HG02938 (cell line): ENCODE data around the gene PKD2L2.
"Not testable (repeated sequence)": the region's sequence is repeated elsewhere in the genome, so short reads cannot be mapped to it uniquely, and the experiment has no call there.

Experiments used
- ATAC-seq: cut with Tn5 transposase; IDR thresholded peaks from one replicate; pipeline ENCODE4 v1.9.1; 2021; ENCODE audit warnings: mild to moderate bottlenecking, moderate library complexity; ENCODE audit not compliant: unreplicated experiment

The PKD2L2 gene

DNA sequence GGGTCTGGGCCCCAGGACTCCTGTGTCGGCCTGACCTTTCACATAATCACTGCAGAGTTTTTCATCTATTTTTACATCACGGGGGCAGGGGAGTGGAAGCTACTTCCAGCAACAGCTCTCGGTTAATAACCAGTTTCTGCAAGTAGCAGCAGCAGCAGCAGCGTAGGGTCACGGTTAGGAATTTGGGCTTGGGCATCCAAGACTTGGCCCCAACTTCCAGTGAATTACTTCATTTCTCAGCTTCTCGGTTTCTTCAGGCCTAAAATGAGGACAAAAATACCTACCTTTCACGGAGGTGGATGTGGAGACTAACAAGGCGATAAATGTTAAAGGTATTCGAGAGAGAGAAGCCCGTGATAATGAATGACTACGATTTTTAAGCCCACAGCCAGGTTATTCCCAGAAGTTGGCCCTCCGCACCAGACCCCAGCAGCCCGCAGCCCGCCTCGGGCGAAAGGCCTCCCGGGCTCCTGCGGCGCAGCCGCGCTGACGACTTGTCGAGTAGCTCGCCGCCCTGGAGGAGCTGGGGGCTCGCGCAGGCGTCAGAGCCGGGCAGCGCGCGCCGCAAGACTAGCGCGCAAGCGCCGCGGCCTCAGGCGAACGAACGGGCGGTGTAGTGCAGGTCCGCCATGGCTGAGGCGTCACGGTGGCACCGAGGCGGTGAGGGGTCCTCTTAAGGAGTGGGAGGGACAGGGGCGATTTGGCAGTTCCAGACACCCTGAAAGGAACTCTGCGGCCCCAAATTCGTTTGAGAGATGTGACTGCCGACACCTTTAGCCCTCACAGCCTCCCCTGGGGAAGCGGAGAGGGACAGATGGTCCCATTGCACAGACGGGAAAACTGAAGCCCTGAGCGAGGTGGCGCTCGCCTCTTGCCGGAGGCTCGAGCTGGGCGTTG is at the start of gene PKD2L2:
Gene PKD2L2 (plus strand): TSS at position 595 of the 897 bp plus-strand sequence. CDS start 35 bp downstream, at position 630.
- ATAC-seq: peak; percentile 89

DNA sequence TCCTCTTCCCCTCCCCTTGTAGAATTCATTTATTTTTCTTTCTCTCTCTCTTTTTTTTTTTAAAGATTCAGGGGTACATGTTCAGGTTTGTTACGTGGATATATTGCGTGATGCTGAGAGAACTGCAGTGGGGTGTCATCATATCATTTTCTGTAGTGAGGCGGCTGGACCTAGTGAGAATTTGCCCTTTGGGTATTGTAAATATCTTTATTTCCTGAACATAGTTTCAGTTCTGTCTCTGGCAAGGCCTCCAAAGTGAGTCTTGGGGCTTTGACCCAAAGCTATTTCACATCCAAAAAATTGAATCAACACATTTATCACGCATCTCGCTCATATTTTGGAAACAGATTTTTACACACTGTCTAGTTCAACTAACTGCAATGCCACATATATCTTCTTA is 47.0 kb upstream of the PKD2L2 start:
- no peak for ATAC-seq

DNA sequence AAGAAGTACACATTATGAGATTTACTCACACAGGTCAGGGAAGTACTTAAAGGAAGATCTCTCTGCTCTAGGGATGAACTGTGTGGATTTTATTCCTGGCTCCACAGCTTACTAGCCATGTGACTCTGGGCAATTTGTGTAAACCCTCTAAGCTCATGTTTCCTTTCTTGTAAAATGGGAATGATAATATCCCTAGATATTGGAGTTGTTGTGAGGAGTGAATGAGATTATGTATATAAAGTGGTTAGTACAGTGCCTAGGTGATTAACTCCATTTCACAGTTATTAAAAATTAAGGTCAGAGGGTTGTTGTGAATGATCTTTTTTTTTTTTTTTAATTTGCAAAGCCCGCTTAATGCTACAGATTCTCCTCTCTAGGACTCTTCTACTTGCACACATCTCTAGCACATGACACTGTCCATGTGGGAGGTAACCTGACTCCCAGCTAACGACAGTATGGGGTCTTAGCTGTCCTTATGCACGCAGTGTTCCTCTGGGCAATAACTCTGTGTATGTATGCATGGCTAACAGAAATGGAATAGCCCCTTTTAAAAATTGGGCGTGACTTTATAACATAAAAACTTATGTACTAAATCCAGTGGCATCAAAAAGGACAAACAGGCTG is 45.5 kb upstream of the PKD2L2 start:
- no peak for ATAC-seq

GRCh38 chr5:137845472-137845871 is 43.8 kb upstream of the PKD2L2 start:
- no peak for ATAC-seq

DNA sequence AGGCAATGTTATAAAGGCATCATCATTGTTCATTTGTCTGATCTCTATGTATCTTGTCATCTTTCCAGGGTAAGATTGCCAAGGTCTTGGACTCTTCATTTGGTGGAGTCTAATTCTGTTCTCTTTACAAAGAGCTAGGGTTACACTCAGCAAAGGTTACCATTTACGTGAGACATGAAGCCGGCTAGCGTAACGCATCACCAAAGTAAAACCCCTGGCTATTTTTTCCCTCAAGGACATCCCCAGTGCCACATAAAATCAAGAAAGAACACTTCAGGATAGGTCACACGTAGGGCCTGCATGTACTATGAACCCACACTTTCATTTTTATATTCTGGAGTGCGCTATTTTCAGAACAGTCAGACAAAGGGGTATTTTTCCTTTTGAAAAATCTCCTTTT is 41.6 kb upstream of the PKD2L2 start:
- no peak for ATAC-seq

- not testable (repeated sequence) for ATAC-seq
Measured at GRCh38 chr5:137853165-137853564, 36.1 kb upstream of the PKD2L2 start.

DNA sequence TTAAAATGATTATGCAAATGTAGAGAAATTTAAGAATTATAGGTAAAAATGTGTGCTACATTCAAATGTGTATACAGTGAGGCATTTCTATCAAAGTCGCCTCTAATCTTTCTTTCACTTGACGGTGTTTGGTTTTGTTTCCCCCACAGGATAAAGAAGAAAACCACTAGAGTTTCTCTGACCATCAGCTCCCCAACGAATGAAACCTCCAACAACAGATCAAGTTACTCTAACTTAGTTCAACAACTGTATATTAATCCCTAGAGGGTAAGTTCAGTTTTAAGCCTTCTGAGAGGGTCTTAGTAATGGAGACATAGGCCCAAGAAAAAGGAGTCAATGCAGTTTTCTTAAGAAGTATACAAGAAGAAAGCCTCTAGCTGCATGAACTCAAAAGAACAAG is 33.1 kb upstream of the PKD2L2 start:
- ATAC-seq: no peak

DNA sequence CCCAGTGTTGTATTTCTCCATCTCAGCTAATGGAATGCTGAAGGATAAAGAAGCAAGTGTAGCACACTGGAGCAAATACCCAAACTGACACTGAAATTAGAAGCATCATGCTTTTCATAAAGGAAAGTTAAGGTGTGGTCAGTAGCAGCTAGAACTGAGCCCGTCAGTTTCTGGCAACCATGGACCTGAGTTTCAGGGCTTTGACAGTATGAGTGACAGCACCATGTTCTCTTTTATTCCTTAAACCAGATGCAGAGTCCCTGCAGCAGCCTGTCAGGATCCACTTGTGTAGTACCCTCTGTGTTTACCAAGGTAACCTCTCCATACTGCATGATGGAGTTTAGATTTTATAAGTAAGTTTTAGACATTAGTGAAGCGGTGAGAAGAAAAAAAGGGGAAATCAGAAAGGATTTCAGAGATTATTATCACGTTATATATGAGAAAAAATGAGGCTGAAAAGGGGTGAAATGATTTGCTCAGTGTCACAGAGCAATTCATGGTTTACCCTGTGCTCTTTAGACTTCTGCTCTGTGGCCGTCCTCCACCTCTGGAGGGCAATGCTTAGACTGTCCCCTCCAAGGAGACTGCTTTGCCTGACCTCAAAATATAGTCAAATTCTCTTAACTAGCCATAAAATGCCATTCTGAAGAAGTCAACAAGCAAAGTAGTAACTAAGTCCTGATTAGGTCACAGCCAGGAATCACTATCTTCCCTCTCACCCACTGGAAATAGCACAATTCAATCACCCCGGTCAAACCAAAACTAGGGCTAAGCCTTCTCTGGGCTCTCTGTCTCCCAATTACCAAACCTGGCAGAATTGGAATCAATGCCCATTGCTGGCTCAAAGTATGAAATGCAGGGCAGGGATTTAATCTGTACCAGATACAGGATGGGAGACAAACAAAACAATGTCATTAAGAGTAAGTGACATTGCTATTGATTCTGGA is 32.1 kb upstream of the PKD2L2 start:
- peak; percentile 45 for ATAC-seq

- ATAC-seq: peak; percentile 78
Measured at GRCh38 chr5:137858223-137858916, 30.9 kb upstream of the PKD2L2 start.

DNA sequence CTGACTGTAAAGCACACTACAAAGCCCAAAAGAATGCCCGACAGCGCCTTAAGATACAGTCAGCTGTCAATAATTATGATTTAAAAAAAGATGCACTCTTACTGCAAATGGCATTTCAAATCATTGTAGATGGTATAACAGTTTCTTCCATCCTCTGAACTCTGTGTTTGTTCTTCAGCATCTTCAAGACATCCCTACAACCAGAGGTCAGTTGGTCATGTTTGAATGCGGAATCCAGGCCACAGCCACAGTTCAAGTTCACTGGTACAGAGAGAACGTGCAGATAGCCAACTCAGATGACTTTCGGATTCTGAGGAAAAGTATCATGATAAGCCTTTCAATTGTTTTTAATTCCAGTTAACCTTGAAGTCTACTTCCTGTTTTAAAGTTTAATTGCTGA is 30.3 kb upstream of the PKD2L2 start:
- ATAC-seq: no peak

- ATAC-seq: no peak
Measured at GRCh38 chr5:137862251-137862650, 27.0 kb upstream of the PKD2L2 start.

GRCh38 chr5:137863653-137864052 is 25.6 kb upstream of the PKD2L2 start:
- ATAC-seq: not testable (repeated sequence)

GRCh38 chr5:137866541-137867388 is 22.5 kb upstream of the PKD2L2 start:
- ATAC-seq: no peak

GRCh38 chr5:137867664-137868063 is 21.6 kb upstream of the PKD2L2 start, which contains the start of gene MYOT:
Gene MYOT (plus strand): TSS chr5:137867860. CDS start chr5:137870652, 2,792 bp downstream.
- ATAC-seq: no peak

- no peak for ATAC-seq
Measured at GRCh38 chr5:137870647-137871339, 18.5 kb upstream of the PKD2L2 start.

DNA sequence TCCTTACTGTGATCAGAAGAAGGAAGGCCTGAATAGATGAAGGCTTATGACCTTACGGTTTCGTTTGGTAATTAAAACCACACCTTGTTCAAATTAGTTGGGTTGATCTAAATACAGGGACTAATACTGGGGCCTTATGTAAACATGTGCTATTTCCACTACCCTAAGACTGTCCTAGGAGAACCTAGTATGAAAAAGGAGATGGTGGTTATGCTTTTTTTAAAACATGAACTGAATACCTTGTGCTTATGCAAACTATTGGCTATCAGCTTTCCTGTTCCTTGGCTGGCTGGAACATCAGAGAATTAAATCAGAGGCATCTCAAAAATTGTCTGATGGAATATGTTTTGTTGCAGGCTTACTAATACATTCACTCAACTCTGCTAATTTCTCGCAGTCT is 17.7 kb upstream of the PKD2L2 start:
- no peak for ATAC-seq

- no peak for ATAC-seq
Measured at GRCh38 chr5:137872466-137872865, 16.8 kb upstream of the PKD2L2 start.

- ATAC-seq: no peak
Measured at GRCh38 chr5:137876101-137876500, 13.2 kb upstream of the PKD2L2 start.

GRCh38 chr5:137880313-137880712 is 8.9 kb upstream of the PKD2L2 start:
- ATAC-seq: no peak
